GM20000 (cell line): Measurements from ENCODE around the gene NPR3.

ENCODE experiments used
- DNase-seq: peaks from one replicate; pipeline ENCODE4 v3.0.0; 2012; ENCODE audit warnings: low spot score
- TF ChIP-seq, protein P1 (sequence below): IDR thresholded peaks from 2 replicates; pipeline ENCODE4 v1.5.1; 2012; ENCODE audit warnings: mild to moderate bottlenecking, control low read depth; ENCODE audit errors: extremely low read depth, missing control alignments

Gene NPR3

DNA sequence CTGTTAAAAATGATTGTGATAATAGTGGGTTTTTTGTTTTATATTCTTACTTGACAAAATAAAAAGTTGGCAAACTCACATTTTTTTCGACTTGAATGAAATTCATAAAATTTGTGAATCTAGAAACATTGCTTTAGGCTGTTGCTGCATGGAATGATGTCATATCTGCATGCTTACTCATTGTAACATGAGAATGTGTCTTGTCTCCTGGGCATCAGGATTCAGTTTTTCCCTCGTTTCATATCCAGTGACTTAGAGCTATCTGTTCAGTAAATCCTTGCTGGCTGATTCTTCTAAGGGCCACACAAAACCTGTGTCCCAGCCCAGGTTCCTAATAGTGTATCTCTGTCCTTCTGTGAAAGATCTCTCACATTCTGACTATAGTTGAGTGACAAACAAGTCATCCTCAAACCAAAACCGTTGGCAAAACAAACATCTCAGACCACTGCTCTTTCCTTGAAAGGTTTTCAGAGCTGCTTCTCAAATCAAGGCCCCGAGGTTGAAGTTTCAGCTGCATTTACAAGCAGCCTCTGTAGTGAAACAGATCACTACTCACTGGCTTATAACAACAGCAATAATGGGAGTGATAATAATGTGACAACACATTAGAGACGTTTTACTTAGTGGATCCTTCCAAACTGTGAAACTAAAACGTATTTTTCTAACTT, 95.0 kb downstream of the NPR3 start:
- TF ChIP-seq, protein P1, sequence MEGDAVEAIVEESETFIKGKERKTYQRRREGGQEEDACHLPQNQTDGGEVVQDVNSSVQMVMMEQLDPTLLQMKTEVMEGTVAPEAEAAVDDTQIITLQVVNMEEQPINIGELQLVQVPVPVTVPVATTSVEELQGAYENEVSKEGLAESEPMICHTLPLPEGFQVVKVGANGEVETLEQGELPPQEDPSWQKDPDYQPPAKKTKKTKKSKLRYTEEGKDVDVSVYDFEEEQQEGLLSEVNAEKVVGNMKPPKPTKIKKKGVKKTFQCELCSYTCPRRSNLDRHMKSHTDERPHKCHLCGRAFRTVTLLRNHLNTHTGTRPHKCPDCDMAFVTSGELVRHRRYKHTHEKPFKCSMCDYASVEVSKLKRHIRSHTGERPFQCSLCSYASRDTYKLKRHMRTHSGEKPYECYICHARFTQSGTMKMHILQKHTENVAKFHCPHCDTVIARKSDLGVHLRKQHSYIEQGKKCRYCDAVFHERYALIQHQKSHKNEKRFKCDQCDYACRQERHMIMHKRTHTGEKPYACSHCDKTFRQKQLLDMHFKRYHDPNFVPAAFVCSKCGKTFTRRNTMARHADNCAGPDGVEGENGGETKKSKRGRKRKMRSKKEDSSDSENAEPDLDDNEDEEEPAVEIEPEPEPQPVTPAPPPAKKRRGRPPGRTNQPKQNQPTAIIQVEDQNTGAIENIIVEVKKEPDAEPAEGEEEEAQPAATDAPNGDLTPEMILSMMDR: no peak
- no peak for DNase-seq

DNA sequence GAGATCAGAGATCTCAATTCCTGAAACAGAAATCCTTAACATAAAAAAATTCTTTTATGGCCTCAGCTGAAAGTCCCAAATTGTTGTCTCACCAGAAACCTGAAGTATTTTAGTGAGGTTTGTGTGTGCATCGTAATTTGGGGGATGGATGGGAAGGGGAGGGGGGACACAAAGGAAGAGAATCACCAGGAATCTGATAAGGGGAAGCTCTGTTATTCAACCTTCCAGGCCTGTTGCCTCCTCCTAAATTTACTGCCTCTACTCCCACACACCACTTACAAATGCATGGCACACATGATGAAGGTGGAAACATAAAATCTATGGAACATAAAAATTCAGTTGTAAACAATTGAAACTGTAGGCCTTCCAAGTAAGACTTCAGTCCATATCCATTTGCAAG, 97.7 kb downstream of the NPR3 start:
- no peak for DNase-seq
- TF ChIP-seq, protein P1: no peak

DNA sequence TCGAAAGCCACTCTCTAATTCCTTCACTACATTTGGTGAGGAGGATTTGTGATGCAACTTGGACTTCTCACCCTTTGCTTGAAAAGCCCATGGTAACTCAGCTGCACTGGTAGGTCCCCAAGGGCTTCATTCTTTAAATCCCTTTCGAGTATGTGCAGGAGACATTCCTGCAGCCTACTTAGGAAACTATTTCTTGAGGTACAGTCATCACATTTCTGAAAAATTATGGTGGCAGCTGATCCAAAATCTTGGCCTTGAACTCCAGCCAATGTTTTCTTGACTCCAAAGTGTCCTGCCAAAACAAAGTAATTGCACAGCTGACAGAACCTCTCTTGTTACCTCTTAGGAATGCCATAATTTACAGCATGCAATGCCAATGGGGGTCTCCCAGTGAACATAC, 99.7 kb downstream of the NPR3 start:
- no peak for DNase-seq
- TF ChIP-seq, protein P1: no peak

DNA sequence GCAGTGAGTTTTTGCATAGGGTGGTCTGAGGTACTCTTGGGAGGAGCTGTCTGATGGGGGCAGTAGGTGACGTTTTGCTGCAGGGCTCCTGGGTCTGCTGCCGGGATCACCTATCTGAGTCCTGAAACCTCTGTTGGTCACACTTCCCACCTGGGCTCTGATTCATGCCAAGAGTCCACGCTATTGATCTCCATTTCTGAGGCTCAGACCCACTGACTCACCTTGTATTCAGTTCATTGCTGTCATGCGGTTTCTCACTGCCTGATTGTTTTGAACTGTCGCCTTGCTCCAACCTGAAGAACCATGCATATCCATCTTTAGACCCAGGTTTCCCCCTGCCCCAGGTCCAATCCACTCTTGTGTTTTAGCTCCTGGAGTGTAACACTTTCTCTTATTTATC, 101.3 kb downstream of the NPR3 start:
- TF ChIP-seq, protein P1: no peak
- no peak for DNase-seq

DNA sequence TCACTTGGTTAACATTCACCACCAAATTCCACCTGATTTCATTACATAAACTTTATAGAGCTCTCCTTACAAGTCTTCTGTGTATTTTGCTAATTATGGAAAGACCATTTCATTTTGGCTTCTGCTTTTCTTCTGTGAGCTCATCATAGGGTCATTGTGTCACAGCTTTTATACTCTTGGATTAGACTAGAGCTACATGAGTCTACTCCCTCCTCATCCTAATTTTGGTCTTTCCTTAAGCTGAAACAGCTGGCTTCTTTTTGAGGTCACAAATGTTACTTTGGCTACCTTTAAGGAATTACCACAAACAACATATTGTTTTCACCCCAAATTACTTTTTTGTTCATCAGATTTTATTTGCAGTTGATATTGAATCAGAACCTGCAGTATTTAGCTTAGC, 103.0 kb downstream of the NPR3 start:
- DNase-seq: no peak
- TF ChIP-seq, protein P1: no peak

DNA sequence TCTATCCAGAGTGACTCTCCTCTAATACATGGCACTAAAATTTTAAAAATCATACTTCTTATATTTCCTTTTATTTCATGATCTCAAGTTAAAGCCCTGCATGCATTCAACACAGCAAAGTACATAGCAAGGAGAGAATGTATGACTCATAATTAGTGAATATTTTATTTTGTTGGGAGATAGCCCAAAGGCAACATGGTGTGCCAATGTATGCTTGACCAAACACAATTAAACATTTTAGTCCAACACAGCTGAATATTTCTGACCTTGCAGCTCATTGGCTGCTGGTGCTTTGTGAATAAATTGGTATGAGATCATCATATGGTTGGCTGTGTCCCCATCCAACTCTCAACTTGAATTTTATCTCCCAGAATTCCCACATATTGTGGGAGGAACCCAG, 103.5 kb downstream of the NPR3 start:
- no peak for DNase-seq

DNA sequence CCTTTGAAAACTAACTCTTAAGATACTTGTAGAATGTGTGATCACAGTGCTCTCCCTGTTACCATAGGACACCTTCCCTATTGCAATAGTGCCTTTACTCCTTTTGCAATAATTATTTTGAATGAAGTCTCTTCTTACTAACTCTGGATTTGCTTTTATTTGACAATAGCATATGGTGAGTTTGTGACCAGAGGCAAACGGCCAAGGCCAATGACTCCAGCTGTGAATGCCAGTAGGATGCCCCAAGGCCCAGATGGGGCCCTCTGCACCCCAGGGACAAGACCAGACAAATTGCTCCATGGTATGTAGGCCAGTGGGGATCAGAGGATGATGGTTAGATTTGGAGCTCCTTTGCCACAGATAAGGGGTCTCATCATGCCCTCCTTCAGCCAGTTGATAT, 116.9 kb downstream of the NPR3 start:
- no peak for DNase-seq
- TF ChIP-seq, protein P1: no peak

More for the DNA sequence above, 103.5 kb downstream of the NPR3 start:
- TF ChIP-seq, protein P1: no peak
